HG03108 (cell line): ENCODE data around the gene PCID2.
"Not testable (repeated sequence)": the region's sequence is repeated elsewhere in the genome, so short reads cannot be mapped to it uniquely, and the experiment has no call there.

Source experiments
- ATAC-seq: cut with Tn5 transposase; IDR thresholded peaks from one replicate; pipeline ENCODE4 v1.9.1; 2021; ENCODE audit warnings: moderate library complexity; ENCODE audit not compliant: unreplicated experiment

Gene PCID2

GRCh38 chr13:113167575-113167974 lies 40.9 kb downstream of the PCID2 start:
- ATAC-seq, result no peak

GRCh38 chr13:113167155-113167554 lies 41.3 kb downstream of the PCID2 start:
- no peak for ATAC-seq

DNA sequence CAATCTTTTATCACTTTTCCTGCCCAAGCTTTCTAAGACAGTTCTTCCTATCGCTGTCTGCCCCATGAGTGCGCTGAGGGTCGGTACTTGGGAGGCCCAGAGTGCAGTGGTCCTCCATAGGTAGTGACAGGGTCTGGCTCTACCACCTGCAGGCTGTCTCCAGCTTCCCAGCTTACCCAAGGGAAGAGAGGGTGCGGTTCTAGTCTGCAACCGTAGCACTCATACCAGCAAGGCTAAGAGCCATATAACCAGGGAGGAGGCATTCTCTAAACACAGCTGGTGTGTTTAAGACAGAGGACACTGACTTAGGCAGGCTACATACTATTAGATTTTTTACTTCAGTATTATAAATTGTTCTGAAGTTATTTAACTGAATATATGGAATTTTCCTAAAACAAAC lies 41.8 kb downstream of the PCID2 start:
- no peak for ATAC-seq

GRCh38 chr13:113166266-113166665 lies 42.2 kb downstream of the PCID2 start:
- ATAC-seq, result no peak

GRCh38 chr13:113164492-113164891 lies 44.0 kb downstream of the PCID2 start:
- no peak for ATAC-seq

DNA sequence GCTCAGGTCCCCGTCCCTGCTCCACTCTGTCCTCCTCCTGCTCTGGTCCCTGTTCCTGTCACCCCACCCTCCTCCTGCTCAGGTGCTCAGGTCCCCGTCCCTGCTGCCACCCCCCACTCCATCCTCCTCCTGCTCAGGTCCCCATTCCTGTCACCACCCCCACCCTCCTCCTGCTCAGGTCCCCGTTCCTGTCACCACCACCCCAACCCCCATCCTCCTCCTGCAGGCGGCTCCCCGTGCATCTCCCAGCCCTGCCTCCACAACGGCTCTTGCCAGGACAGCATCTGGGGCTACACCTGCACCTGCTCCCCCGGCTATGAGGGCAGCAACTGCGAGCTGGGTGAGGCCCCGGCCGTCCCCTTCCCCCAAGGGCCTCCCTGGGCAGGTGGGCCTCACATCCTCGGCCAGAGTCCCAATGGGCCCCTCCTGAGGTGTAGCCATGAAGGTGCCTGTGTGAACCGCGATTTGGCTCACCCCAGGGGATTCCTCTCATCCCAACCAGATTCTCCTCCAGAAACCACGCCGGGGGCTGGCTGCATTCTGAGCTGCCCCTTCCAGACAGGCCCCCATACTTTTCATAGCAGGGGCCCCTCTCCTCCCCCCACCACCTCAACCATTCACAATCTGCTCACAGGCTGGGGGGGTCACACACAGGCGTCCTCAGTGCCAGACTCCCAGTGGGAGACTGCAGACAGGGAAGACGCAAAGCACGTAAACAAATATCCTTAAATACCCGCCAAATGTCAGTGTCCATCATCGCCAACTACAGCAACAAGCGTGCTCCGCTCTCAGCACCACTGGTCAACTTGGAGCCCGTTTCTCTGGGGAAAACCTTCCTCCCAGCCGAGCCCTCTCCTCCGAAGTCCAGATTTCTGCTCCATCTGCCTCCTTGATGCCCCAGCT lies 45.4 kb downstream of the PCID2 start:
- ATAC-seq, result no peak

DNA sequence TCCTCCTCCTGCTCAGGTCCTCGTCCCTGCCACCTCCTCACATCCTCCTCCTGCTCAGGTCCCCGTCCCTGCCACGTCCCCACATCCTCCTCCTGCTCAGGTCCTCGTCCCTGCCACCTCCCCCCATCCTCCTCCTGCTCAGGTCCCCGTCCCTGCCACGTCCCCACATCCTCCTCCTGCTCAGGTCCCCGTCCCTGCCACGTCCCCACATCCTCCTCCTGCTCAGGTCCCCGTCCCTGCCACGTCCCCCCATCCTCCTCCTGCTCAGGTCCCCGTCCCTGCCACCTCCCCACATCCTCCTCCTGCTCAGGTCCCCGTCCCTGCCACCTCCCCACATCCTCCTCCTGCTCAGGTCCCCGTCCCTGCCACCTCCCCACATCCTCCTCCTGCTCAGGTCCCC lies 46.5 kb downstream of the PCID2 start:
- not testable (repeated sequence) for ATAC-seq

GRCh38 chr13:113161433-113161832 lies 47.0 kb downstream of the PCID2 start:
- ATAC-seq, result no peak

- no peak for ATAC-seq
Measured at GRCh38 chr13:113160983-113161382, 47.5 kb downstream of the PCID2 start.

GRCh38 chr13:113159701-113160100 lies 48.8 kb downstream of the PCID2 start:
- no peak for ATAC-seq

DNA sequence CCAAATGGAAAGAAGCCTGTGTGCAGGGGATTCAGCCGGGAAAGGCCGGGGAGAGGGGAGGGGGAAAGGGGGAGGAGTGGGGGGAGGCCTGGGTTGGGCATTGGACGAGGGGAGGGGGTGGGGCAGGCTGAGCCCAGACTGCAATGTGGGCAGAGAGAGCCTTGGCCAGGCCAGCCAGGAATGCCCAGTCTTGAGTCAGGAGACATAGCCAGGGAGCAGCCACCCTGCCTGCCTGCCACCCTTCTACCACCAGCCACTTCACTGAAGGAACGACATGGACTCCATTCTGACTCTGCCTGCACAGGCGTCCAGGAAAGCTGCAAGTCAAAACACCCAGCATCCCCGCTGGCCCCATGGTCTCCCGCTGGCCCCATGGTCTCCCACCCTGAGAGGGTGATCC lies 49.5 kb downstream of the PCID2 start:
- ATAC-seq, result no peak

- no peak for ATAC-seq
Measured at GRCh38 chr13:113157929-113158747, 50.3 kb downstream of the PCID2 start, which contains the start of gene PROZ. Gene PROZ (plus strand): TSS chr13:113158648. CDS start chr13:113158661, 13 bp downstream.

- no peak for ATAC-seq
Measured at GRCh38 chr13:113157206-113157928, 51.1 kb downstream of the PCID2 start.

DNA sequence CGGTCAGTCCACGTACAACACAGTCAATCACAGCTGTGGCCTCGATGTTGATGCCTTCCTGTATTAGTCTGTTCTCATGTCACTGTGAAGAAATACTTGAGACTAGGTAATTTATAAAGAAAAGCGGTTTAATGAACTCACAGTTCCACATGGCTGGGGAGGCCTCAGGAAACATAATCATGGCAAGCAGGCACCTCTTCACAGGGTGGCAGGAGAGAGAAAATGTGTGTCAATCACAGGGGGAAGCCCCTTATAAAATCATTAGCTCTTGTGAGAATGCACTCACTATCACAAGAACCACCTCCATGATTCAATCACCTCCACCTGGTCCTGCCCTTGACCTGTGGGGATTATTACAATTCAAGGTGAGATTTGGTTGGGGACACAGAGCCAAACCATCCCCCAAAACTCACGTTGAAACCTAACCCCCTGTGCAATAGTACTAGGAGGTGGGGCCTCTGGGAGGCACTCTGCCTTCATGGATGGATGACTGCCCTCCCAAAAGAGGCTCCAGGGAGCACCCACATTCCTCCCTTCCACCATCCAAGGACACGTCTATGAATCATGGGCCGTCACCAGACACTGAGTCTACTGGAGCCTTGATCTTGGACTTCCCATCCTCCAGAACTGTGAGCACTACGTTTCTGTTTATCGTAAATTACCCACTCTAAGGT lies 52.4 kb downstream of the PCID2 start:
- no peak for ATAC-seq

DNA sequence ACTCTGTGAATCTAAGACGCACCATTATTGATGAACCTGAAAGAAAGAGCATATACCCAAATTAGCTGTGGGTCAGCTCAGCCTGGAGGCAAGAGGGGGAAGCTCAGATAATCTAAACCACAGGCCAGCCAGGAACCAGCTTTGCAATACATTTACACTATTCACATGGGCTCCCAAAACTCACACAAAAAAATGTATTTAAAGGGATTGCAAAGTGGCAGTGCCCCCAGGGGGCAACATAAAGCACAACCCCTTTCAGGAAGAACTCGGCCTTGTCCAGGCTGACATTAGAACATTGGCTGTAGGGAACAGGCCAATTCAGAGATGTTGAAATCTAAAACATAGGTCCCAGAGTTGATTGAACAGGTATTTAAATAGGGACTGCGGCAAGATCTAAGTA lies 53.3 kb downstream of the PCID2 start:
- no peak for ATAC-seq

DNA sequence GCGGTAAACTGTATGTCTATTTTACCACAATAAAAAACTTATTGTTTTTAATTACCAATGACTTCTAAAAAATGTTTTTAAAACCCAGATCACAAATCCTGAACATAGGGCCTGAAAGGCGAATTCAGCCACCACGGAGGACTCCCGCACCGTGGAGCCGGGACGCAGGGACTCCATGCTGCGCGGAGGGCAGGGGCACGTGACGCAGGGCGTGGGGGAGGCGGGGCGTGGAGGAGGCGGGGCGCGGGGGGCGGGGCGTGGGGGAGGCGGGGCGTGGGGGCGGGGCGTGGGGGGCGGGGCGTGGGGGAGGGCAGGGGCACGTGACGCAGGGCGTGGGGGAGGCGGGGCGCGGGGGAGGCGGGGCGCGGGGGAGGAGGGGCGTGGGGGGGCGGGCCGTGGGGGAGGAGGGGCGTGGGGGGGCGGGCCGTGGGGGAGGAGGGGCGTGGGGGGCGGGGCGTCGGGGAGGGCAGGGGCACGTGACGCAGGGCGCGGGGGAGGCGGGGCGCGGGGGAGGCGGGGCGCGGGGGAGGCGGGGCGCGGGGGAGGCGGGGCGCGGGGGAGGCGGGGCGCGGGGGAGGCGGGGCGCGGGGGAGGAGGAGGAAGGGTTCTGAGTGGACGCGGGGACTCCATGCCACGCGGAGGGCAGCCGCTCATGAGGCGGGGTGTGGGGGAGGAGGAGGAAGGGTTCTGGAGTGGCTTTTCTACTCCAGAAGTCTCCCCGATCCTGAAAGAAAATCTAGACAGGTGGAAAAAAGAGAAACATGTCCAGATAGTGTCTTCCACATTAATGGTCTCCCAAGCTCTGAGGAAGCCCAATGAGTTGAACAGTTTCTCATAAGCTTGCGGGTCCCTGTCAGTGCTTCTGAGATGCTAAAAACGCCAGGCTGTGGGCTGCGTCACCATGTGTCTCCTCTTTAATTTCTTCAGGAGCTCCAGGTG lies 54.4 kb downstream of the PCID2 start:
- peak; percentile 55 for ATAC-seq

GRCh38 chr13:113152984-113153809 lies 55.3 kb downstream of the PCID2 start:
- ATAC-seq, result peak; percentile 27

GRCh38 chr13:113152691-113152983 lies 55.8 kb downstream of the PCID2 start:
- no peak for ATAC-seq
